Heart left ventricle (tissue), 16 donors: ENCODE data around the gene CGB5. TPM values are rescaled to one million over a fixed set of nuclear protein-coding genes. Genes with fewer than 3 reads are reported as not detected.

Experiments used
- ATAC-seq, 4 donors: fragments of 200-7000 bp; cut with Tn5 transposase; one replicate each; pipeline ENCODE4 v1.9.1; 2020 to 2022; ENCODE audit warnings: moderate library complexity in 4 of 4, mild to moderate bottlenecking in 3 of 4, moderate number of reproducible peaks in 1 of 4
- DNase-seq, 5 donors: peaks; one replicate each; pipeline ENCODE4 v3.0.0-alpha.2; 2020
- H3K27ac ChIP-seq, 12 donors: fragments of 200-600 bp; sonication (generic) in 4 of 12; one replicate each; pipeline versions ENCODE4 v1.5.0 to v1.8.0; 2016 to 2022; ENCODE audit warnings: mild to moderate bottlenecking in 2 of 12
- H3K27me3 ChIP-seq, 9 donors: fragments of 200-600 bp; sonication (generic) in 2 of 9; one replicate each; pipeline versions ENCODE4 v1.5.1 to v1.8.0; 2016 to 2022; ENCODE audit warnings: mild to moderate bottlenecking in 3 of 9
- H3K36me3 ChIP-seq, 9 donors: fragments of 200-600 bp; sonication (generic) in 2 of 9; one replicate each; pipeline versions ENCODE4 v1.5.0 to v1.8.0; 2018 to 2022; ENCODE audit warnings: mild to moderate bottlenecking in 2 of 9
- H3K4me1 ChIP-seq, 12 donors: fragments of 200-600 bp; sonication (generic) in 4 of 12; one replicate each; pipeline versions ENCODE4 v1.5.0 to v1.8.0; 2016 to 2022; ENCODE audit warnings: mild to moderate bottlenecking in 3 of 12
- H3K4me3 ChIP-seq, 12 donors: fragments of 200-600 bp; sonication (generic) in 4 of 12; one replicate each; pipeline versions ENCODE4 v1.5.0 to v1.8.0; 2017 to 2022; ENCODE audit warnings: mild to moderate bottlenecking in 9 of 12, moderate library complexity in 4 of 12
- H3K9me3 ChIP-seq, 12 donors: fragments of 200-600 bp; sonication (generic) in 4 of 12; one replicate each; pipeline versions ENCODE4 v1.5.0 to v1.8.0; 2016 to 2022; ENCODE audit warnings: mild to moderate bottlenecking in 1 of 12
- POLR2A ChIP-seq, 2 donors: fragments of 450-650 bp; IDR thresholded peaks; one replicate each; pipeline ENCODE4 v1.6.1; 2017; ENCODE audit warnings: antibody characterized with exemption in 2 of 2, mild to moderate bottlenecking in 2 of 2, moderate library complexity in 2 of 2
- WGBS, 4 donors: extraction: QIAGEN DNeasy Blood & Tissue Kit in 2 of 4; methylation state at CpG; one replicate each; pipeline versions ENCODE4 v1.1.5 to v1.1.7; 2013 to 2018; 5-methylcytosine and 5-hydroxymethylcytosine counted together
- intact Hi-C, 10 donors: fragments of 100-400 bp; cut with DNase I; formaldehyde crosslinking; loops; one replicate each; pipeline versions ENCODE4 v1.11.1 to v1.14.2; 2022
- polyA plus RNA-seq, 2 donors: library from polyadenylated mRNA; stranded (reverse); fragments of 200-250 nt; gene quantifications; one replicate each; pipeline ENCODE4 v1.2.3, GENCODE V29; 2013
- total RNA-seq, 9 donors: library from RNA; depleted of rRNA in 2 of 9; stranded (reverse); fragments of >200 nt in 2 of 9; fragmentation: NEBNext Ultra II Directional in 3 of 9; extraction: Animal tissue kit (Norgen Biotek cat#: 25700) in 3 of 9; gene quantifications; one replicate each; pipeline versions ENCODE4 v1.1.0 to v1.2.4, GENCODE V29; 2016 to 2023
- TF ChIP-seq, protein P1 (sequence below), 12 donors: fragments of 200-600 bp; sonication (generic) in 4 of 12; IDR thresholded peaks; one replicate each; pipeline versions ENCODE4 v1.5.0 to v1.8.0; 2018 to 2022; ENCODE audit warnings: antibody characterized with exemption in 12 of 12, mild to moderate bottlenecking in 5 of 12
- donor health status: ischemic (EF 13 %, LVEDD 7.1; RV severe dilation, severe dysfunction).
- donor health status: healthy with polysubstance abuse.
- donor health status: DM: no; HTN: yes; CAD: no.
- donor health status: DM: no; HTN: no; CAD: no.
- donor health status: ischemic (EF 25% LVEDD 6.9; RV normal size, moderate dysfunction).
- donor health status: ischemic (EF 25% LVEDD 5.7; RV mildly dilated, moderate dysfunction).
- donor health status: healthy.
- donor health status: DM: yes; HTN: yes; CAD: no.
- donor health status: ischemic (EF 35%, LVEDD 5.7; RV mildly dilated, moderate dysfunction).
- donor health status: nonischemic (EF 11% LVEDD 7.7; RV severe dilation, severe dysfunction).
- donor health status: DM: yes; HTN: yes; CAD: no.
- donor health status: PGD.
- donor health status: ischemic (EF 29% LVEDD 5.4; RV normal size, mild dysfunction).
- donor health status: nonischemic (EF 23%, LVEDD 6.1; RV moderate dilation, normal function).

The CGB5 gene
- total and polyA plus RNA-seq, 11 donors = not detected

DNA sequence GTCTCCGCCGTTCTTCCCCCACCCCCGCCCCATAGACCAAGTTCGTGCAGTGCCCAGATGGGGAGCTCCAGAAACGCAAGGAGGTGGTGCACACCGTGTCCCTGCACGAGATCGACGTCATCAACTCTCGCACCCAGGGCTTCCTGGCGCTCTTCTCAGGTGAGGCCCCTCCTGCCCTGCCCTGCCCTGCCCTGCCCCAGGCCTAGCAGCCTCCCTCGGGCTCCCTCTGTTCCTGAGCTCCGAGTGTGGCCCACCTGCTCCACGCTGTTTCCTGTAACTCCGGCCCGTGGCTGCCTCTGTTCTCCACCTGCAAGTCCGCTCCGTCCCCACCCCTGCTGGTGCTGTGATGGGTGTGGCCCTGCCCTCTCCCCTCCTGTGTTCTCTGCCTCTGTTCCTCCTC, 33.2 kb upstream of the CGB5 start:
- intact Hi-C loops = no loop called here
- no peaks in the 10 kb centered on the region for H3K4me1 ChIP-seq
- no peak overlapping the region for H3K27ac ChIP-seq
- WGBS, 4 donors = 90 to 95% (median 92%) methylated on average over 15 to 18 of the region's 18 CpGs
- H3K4me3 ChIP-seq = no peak overlapping the region
- no peaks in the 10 kb centered on the region for H3K9me3 ChIP-seq
- peaks cover 0 to 88% (median 70%) of the 10 kb centered on the region in 9 donors for H3K36me3 ChIP-seq
- DNase-seq = no peak
- ATAC-seq = no peak
- H3K27me3 ChIP-seq = no peaks in the 10 kb centered on the region
- TF ChIP-seq, protein P1, sequence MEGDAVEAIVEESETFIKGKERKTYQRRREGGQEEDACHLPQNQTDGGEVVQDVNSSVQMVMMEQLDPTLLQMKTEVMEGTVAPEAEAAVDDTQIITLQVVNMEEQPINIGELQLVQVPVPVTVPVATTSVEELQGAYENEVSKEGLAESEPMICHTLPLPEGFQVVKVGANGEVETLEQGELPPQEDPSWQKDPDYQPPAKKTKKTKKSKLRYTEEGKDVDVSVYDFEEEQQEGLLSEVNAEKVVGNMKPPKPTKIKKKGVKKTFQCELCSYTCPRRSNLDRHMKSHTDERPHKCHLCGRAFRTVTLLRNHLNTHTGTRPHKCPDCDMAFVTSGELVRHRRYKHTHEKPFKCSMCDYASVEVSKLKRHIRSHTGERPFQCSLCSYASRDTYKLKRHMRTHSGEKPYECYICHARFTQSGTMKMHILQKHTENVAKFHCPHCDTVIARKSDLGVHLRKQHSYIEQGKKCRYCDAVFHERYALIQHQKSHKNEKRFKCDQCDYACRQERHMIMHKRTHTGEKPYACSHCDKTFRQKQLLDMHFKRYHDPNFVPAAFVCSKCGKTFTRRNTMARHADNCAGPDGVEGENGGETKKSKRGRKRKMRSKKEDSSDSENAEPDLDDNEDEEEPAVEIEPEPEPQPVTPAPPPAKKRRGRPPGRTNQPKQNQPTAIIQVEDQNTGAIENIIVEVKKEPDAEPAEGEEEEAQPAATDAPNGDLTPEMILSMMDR (IDR thresholded peaks at IDR 0.05) = no peak
- no peak for TF ChIP-seq POLR2A (IDR thresholded peaks at IDR 0.05)

DNA sequence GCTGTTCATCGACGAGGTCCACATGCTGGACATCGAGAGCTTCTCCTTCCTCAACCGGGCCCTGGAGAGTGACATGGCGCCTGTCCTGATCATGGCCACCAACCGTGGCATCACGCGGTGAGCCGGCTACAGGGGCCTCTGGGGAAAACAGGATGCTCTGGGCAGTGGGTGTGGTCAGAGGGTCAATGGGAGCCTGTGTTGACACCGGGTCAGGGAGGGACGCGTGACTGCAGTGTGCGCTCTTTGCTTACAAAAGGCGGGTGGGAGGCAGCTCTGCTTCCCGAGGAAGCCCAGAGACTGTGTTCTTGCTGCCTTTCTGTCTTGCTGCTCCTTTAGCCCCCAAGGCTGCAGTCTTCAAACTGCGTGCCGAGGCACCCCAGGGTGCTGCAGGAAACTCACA, 32.5 kb upstream of the CGB5 start:
- DNase-seq (no peak), ATAC-seq (no peak)
- TF ChIP-seq, protein P1 (IDR thresholded peaks at IDR 0.05) = no peak
- TF ChIP-seq POLR2A (IDR thresholded peaks at IDR 0.05) = no peak
- no peak overlapping the region for H3K27ac ChIP-seq
- WGBS, 4 donors = 80 to 96% (median 89%) methylated on average over 13 to 17 of the region's 17 CpGs
- H3K4me3 ChIP-seq = no peak overlapping the region
- no peaks in the 10 kb centered on the region for H3K27me3 ChIP-seq
- no peaks in the 10 kb centered on the region for H3K4me1 ChIP-seq
- intact Hi-C loops = no loop called here
- H3K9me3 ChIP-seq = no peaks in the 10 kb centered on the region
- peaks cover 0 to 84% (median 65%) of the 10 kb centered on the region in 9 donors for H3K36me3 ChIP-seq

DNA sequence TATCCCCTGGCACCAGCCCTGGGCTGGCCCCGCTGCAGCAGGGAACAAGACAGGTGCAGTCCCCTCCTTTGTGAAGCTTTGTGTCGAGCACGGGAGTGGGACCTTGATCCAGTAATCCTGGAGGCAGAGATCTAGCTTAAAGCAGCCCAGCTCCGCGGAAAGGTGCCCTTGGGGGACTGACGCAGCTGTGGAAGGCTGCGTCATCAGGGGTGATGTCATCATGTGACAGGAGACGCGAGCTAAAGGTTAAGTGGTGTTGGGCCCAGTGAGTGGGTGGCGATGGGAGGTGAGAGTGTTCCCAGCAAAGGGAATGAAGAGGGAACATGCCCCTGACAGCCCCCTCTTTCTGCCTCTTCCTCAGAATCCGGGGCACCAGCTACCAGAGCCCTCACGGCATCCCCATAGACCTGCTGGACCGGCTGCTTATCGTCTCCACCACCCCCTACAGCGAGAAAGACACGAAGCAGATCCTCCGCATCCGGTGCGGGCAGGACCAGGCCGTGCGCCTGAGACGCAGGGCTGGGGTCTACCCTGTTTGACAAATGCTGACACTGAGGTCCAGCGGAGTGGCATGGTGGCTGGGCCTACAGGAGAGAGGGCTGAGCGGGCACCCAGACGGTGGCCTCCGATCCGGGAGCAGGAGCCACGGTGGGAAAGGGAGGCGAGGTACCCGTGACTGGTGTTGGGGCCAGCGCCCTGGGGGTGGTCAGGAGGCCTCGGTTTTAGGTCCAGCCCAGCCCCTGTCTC, 29.4 kb upstream of the CGB5 start:
- Histone ChIP-seq H3K27me3 (peaks cover 0 to 17% (median 0%) of the 10 kb centered on the region in 9 donors), H3K4me3 (no peak overlapping the region), H3K9me3 (no peaks in the 10 kb centered on the region), H3K27ac (no peak overlapping the region), H3K4me1 (peaks cover 0 to 24% (median 14%) of the 10 kb centered on the region in 12 donors), H3K36me3 (peaks cover 0 to 67% (median 40%) of the 10 kb centered on the region in 9 donors)
- intact Hi-C loops = no loop called here
- ATAC-seq (no peak), DNase-seq (no peak)
- TF ChIP-seq, protein P1 (IDR thresholded peaks at IDR 0.05) = no peak
- TF ChIP-seq POLR2A (IDR thresholded peaks at IDR 0.05) = no peak
- whole genome bisulfite sequencing, 4 donors = 88 to 93% (median 91%) methylated on average over 32 of the region's 32 CpGs

DNA sequence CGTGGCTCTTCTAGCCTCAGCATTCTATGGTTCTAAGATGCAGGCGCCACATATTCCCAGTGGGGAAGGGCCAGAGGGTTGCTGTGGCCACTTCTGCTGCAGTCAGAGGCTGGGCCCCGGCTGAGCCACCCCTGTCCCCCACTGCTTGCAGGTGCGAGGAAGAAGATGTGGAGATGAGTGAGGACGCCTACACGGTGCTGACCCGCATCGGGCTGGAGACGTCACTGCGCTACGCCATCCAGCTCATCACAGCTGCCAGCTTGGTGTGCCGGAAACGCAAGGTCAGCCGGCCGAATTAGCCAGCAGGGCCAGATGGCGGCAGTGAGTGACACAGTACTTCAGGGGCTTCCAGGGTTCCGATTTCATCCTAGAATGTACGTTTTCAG, 28.8 kb upstream of the CGB5 start:
- peaks cover 0 to 61% (median 35%) of the 10 kb centered on the region in 9 donors for H3K36me3 ChIP-seq
- peaks cover 0 to 29% (median 16%) of the 10 kb centered on the region in 12 donors for H3K4me1 ChIP-seq
- WGBS, 4 donors = 88 to 97% (median 95%) methylated on average over 15 to 18 of the region's 18 CpGs
- intact Hi-C loops = no loop called here
- no peak overlapping the region for H3K27ac ChIP-seq
- no peak overlapping the region for H3K4me3 ChIP-seq
- peaks cover 0 to 19% (median 0%) of the 10 kb centered on the region in 9 donors for H3K27me3 ChIP-seq
- DNase-seq (no peak), ATAC-seq (no peak)
- H3K9me3 ChIP-seq = no peaks in the 10 kb centered on the region
- TF ChIP-seq, protein P1 (IDR thresholded peaks at IDR 0.05) = no peak
- TF ChIP-seq POLR2A (IDR thresholded peaks at IDR 0.05) = no peak
